GM18870 (cell line): Measurements from ENCODE around the gene TUBA4B.
A peak's percentile ranks its signal among the peaks of the same experiment; 100 is the strongest.
"Not testable (repeated sequence)": the region's sequence is repeated elsewhere in the genome, so short reads cannot be mapped to it uniquely, and the experiment has no call there.

ENCODE experiments used
- ATAC-seq: cut with Tn5 transposase; IDR thresholded peaks from one replicate; pipeline ENCODE4 v1.9.1; 2021; ENCODE audit warnings: moderate library complexity; ENCODE audit not compliant: unreplicated experiment

The TUBA4B gene

GRCh38 chr2:219247678-219248642, 5.1 kb upstream of the TUBA4B start:
- no peak for ATAC-seq

- ATAC-seq: no peak
Observed at GRCh38 chr2:219248845-219249202, 4.2 kb upstream of the TUBA4B start.

- peak; percentile 45 for ATAC-seq
Observed at GRCh38 chr2:219249203-219249980, 3.7 kb upstream of the TUBA4B start.

GRCh38 chr2:219250049-219250781, 2.8 kb upstream of the TUBA4B start:
- no peak for ATAC-seq

GRCh38 chr2:219251656-219252055, 1.4 kb upstream of the TUBA4B start:
- ATAC-seq: no peak

GRCh38 chr2:219252084-219252483, 959 bp upstream of the TUBA4B start:
- ATAC-seq: no peak

GRCh38 chr2:219252570-219252899, 508 bp upstream of the TUBA4B start:
- no peak for ATAC-seq

- peak; percentile 20 for ATAC-seq
Observed at GRCh38 chr2:219253753-219254589, 928 bp downstream of the TUBA4B start, which contains the start of gene TUBA4A. TUBA4A (minus strand) TSS chr2:219253918; CDS start chr2:219253858, 60 bp downstream.

- peak; percentile 41 for ATAC-seq
Observed at GRCh38 chr2:219254590-219255201, 1.7 kb downstream of the TUBA4B start.

- ATAC-seq: not testable (repeated sequence)
Observed at GRCh38 chr2:219258942-219259341, 5.9 kb downstream of the TUBA4B start.

GRCh38 chr2:219261024-219261855, 8.2 kb downstream of the TUBA4B start:
- no peak for ATAC-seq

- no peak for ATAC-seq
Observed at GRCh38 chr2:219266232-219266631, 13.2 kb downstream of the TUBA4B start.

GRCh38 chr2:219266886-219267285, 13.8 kb downstream of the TUBA4B start:
- ATAC-seq: no peak

- ATAC-seq: no peak
Observed at GRCh38 chr2:219268294-219268693, 15.3 kb downstream of the TUBA4B start.

GRCh38 chr2:219269362-219270054, 16.5 kb downstream of the TUBA4B start:
- no peak for ATAC-seq

- ATAC-seq: no peak
Observed at GRCh38 chr2:219270055-219270372, 17.0 kb downstream of the TUBA4B start.

GRCh38 chr2:219271021-219271420, 18.0 kb downstream of the TUBA4B start:
- ATAC-seq: no peak

- no peak for ATAC-seq
Observed at GRCh38 chr2:219272356-219272755, 19.3 kb downstream of the TUBA4B start.

GRCh38 chr2:219272995-219273394, 20.0 kb downstream of the TUBA4B start:
- ATAC-seq: no peak
